ENCODE measurements around the gene CPN2. TPM values are rescaled to one million over a fixed set of nuclear protein-coding genes. Genes with fewer than 3 reads are reported as not detected.

The CPN2 gene
- total RNA-seq, 1 experiment from 2014 or later: not detected

- BruUV-seq (replicated peaks): no TSS peak
- no peaks in the 10 kb centered on the region for H3K9me3 Mint-ChIP-seq (ENCODE audit: low read depth, unreplicated experiment)
- no peak overlapping the region for H3K27ac Mint-ChIP-seq (ENCODE audit: unreplicated experiment)
- TF ChIP-seq, protein P1, sequence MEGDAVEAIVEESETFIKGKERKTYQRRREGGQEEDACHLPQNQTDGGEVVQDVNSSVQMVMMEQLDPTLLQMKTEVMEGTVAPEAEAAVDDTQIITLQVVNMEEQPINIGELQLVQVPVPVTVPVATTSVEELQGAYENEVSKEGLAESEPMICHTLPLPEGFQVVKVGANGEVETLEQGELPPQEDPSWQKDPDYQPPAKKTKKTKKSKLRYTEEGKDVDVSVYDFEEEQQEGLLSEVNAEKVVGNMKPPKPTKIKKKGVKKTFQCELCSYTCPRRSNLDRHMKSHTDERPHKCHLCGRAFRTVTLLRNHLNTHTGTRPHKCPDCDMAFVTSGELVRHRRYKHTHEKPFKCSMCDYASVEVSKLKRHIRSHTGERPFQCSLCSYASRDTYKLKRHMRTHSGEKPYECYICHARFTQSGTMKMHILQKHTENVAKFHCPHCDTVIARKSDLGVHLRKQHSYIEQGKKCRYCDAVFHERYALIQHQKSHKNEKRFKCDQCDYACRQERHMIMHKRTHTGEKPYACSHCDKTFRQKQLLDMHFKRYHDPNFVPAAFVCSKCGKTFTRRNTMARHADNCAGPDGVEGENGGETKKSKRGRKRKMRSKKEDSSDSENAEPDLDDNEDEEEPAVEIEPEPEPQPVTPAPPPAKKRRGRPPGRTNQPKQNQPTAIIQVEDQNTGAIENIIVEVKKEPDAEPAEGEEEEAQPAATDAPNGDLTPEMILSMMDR (IDR thresholded peaks at IDR 0.05; ENCODE audit: unreplicated experiment): no peak
- H3K27me3 Mint-ChIP-seq (ENCODE audit: unreplicated experiment): no peaks in the 10 kb centered on the region
- DNase-seq: peak; percentile 60
- CTCF ChIA-PET: interaction anchor here (1.1 kb wide), 1 partner anchor 16 kb away, joined by 3 read pairs; no protein-coding TSS in a partner anchor
- H3K36me3 Mint-ChIP-seq (ENCODE audit: insufficient read depth, unreplicated experiment): peaks cover 4% of the 10 kb centered on the region
- H3K4me3 Mint-ChIP-seq (ENCODE audit: low read depth, unreplicated experiment): no peak overlapping the region
- intact Hi-C loops (cut with micrococcal nuclease; ENCODE audit: unreplicated experiment): no loop called here
- H3K4me1 Mint-ChIP-seq (ENCODE audit: low read depth, unreplicated experiment): peaks cover 22% of the 10 kb centered on the region
Observed at GRCh38 chr3:194328053-194328657, 23.0 kb downstream of the CPN2 start.

DNA sequence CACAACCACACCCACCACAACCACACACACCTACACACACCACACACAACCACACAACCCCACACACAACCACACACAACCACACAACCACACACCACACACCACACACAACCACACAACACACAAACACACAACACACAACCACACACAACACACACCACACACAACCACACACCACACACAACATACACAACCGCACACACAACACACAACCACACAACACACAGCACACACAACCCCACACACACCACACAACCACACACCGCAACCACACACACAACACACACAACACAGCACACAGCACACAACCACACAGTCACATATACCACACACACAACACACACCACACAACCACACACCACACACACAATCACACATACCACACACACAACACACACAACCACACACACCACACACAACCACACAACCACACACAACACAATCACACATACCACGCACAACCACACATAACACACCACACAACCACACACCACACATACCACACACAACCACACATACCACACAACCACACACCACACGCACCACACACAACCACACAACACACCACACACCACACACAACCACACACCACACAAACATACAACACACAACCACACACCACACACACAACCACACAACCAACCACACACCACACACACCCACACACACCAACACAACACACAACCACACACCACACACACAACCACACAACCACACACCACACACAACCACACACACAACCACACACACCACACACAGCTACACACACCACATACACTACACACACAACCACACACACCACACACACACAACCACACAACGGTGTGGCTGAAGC, 23.7 kb downstream of the CPN2 start:
- Mint-ChIP-seq H3K4me1 (ENCODE audit: low read depth, unreplicated experiment) (peaks cover 16% of the 10 kb centered on the region), H3K36me3 (ENCODE audit: insufficient read depth, unreplicated experiment) (no peaks in the 10 kb centered on the region), H3K27ac (ENCODE audit: unreplicated experiment) (no peak overlapping the region), H3K4me3 (ENCODE audit: low read depth, unreplicated experiment) (no peak overlapping the region), H3K27me3 (ENCODE audit: unreplicated experiment) (no peaks in the 10 kb centered on the region), H3K9me3 (ENCODE audit: low read depth, unreplicated experiment) (no peaks in the 10 kb centered on the region)
- intact Hi-C loops (cut with micrococcal nuclease; ENCODE audit: unreplicated experiment): no loop called here
- no TSS peak for BruUV-seq (replicated peaks)
- CTCF ChIA-PET: interaction anchor here (1.1 kb wide), 1 partner anchor 17 kb away, joined by 3 read pairs; no protein-coding TSS in a partner anchor
- TF ChIP-seq, protein P1 (IDR thresholded peaks at IDR 0.05; ENCODE audit: unreplicated experiment): no peak
- DNase-seq: no peak

GRCh38 chr3:194326968-194327217, 24.2 kb downstream of the CPN2 start:
- Mint-ChIP-seq H3K36me3 (ENCODE audit: insufficient read depth, unreplicated experiment) (no peaks in the 10 kb centered on the region), H3K4me3 (ENCODE audit: low read depth, unreplicated experiment) (no peak overlapping the region), H3K27me3 (ENCODE audit: unreplicated experiment) (no peaks in the 10 kb centered on the region), H3K27ac (ENCODE audit: unreplicated experiment) (no peak overlapping the region), H3K9me3 (ENCODE audit: low read depth, unreplicated experiment) (no peaks in the 10 kb centered on the region), H3K4me1 (ENCODE audit: low read depth, unreplicated experiment) (peaks cover 20% of the 10 kb centered on the region)
- no TSS peak for BruUV-seq (replicated peaks)
- DNase-seq: no peak
- intact Hi-C loops (cut with micrococcal nuclease; ENCODE audit: unreplicated experiment): no loop called here
- TF ChIP-seq, protein P1 (IDR thresholded peaks at IDR 0.05; ENCODE audit: unreplicated experiment): no peak
- CTCF ChIA-PET: no interaction called here

DNA sequence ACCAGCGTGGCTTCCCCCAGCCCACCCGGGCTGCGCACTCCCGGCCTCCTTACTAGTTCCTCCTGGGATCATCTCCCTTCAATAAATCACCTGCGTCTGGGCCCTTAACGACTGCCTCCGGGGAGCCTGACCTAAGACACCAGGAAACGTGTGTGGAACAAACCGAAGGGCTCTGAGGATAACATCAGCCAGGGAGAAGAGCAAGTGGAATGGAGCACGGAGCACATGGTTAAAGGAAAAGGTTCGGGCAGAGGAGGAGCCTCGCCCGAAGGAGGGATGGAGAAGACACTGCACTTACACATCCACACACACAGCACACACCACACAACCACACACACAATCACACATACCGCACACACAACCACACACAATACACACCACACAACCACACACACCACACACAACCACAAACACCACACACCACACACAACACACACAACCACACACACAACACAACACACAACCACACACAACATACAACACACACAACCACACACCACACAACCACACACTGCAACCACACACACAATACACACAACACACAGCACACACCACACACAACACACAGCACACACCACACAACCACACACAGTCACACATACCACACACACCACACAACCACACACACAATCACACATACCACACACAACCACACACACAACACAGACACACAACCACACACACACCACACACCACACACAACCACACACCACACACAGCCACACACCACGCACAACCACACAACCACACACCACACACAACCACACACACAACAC, 24.7 kb downstream of the CPN2 start:
- H3K4me1 Mint-ChIP-seq (ENCODE audit: low read depth, unreplicated experiment): peaks cover 25% of the 10 kb centered on the region
- H3K27ac Mint-ChIP-seq (ENCODE audit: unreplicated experiment): no peak overlapping the region
- TF ChIP-seq, protein P1 (IDR thresholded peaks at IDR 0.05; ENCODE audit: unreplicated experiment): no peak
- H3K36me3 Mint-ChIP-seq (ENCODE audit: insufficient read depth, unreplicated experiment): no peaks in the 10 kb centered on the region
- no peaks in the 10 kb centered on the region for H3K27me3 Mint-ChIP-seq (ENCODE audit: unreplicated experiment)
- intact Hi-C loops (cut with micrococcal nuclease; ENCODE audit: unreplicated experiment): no loop called here
- H3K9me3 Mint-ChIP-seq (ENCODE audit: low read depth, unreplicated experiment): no peaks in the 10 kb centered on the region
- CTCF ChIA-PET: no interaction called here
- DNase-seq: no peak
- no peak overlapping the region for H3K4me3 Mint-ChIP-seq (ENCODE audit: low read depth, unreplicated experiment)
- BruUV-seq (replicated peaks): no TSS peak

Measured in Calu3 (cell line).